Omental fat pad (tissue), 4 donors: ENCODE data around the gene PRAC1. TPM values are rescaled to one million over a fixed set of nuclear protein-coding genes. Genes with fewer than 3 reads are reported as not detected.

Experiments
- ATAC-seq: fragments of 150-250 bp; one replicate; pipeline ENCODE4 v1.9.1; 2016; ENCODE audit warnings: mild to moderate bottlenecking, moderate library complexity; ENCODE audit not compliant: low FRiP score
- DNase-seq: peaks from one replicate; pipeline ENCODE4 v3.0.0-alpha.2; 2019; ENCODE audit warnings: low spot score
- CTCF ChIP-seq, 3 donors: fragments of 450-650 bp; IDR thresholded peaks; one replicate each; pipeline ENCODE4 v1.5.1; 2016 to 2017; ENCODE audit warnings: antibody characterized with exemption in 3 of 3, mild to moderate bottlenecking in 3 of 3, moderate library complexity in 2 of 3
- total RNA-seq, 4 donors: library from RNA; depleted of rRNA; stranded (reverse); fragments of >200 nt; gene quantifications; one replicate each; pipeline ENCODE4 v1.1.0, GENCODE V29; 2016

The PRAC1 gene
- total RNA-seq, 4 donors from 2014 or later = not detected

- TF ChIP-seq CTCF (IDR thresholded peaks at IDR 0.05) = no peak
- no peak for ATAC-seq
- DNase-seq = no peak
Observed at GRCh38 chr17:48715496-48716399, 6.6 kb downstream of the PRAC1 start.

GRCh38 chr17:48711128-48711527 is 11.2 kb downstream of the PRAC1 start:
- TF ChIP-seq CTCF (IDR thresholded peaks at IDR 0.05) = no peak
- DNase-seq (no peak), ATAC-seq (no peak)

- no peak for ATAC-seq
- DNase-seq = no peak
- TF ChIP-seq CTCF (IDR thresholded peaks at IDR 0.05) = no peak
Observed at GRCh38 chr17:48704361-48705248, 17.7 kb downstream of the PRAC1 start.

- no peak for DNase-seq
- TF ChIP-seq CTCF (IDR thresholded peaks at IDR 0.05) = no peak
- no peak for ATAC-seq
Observed at GRCh38 chr17:48701864-48702532, 20.3 kb downstream of the PRAC1 start.

- TF ChIP-seq CTCF (IDR thresholded peaks at IDR 0.05) = no peak
- ATAC-seq (no peak), DNase-seq (no peak)
Observed at GRCh38 chr17:48693178-48693577, 29.1 kb downstream of the PRAC1 start.

- ATAC-seq (no peak), DNase-seq (no peak)
- no peak for TF ChIP-seq CTCF (IDR thresholded peaks at IDR 0.05)
Observed at GRCh38 chr17:48692049-48692448, 30.3 kb downstream of the PRAC1 start.
